ENCODE measurements around the gene EHD4.

DNA sequence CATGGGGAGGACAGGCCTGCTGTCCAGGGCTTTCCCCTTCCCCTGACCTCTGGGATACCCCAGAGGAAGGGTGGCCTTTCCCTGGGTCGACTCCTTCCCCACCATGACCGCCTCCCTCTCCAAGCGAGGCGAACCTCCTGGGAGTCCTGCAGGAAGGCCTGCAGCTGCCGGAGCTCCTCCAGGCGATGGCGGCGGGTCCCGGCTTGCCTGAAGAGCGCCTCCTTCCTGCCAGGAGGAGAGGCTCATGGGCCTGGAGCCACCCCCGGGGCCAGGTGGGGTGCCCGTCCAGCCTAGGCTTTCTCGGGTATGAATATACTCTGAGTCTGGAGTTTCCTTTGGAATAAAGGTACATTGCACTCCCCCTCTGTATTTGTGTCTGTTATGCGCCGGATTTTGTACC, 113.6 kb downstream of the EHD4 start:
- TF ChIP-seq, protein P1, sequence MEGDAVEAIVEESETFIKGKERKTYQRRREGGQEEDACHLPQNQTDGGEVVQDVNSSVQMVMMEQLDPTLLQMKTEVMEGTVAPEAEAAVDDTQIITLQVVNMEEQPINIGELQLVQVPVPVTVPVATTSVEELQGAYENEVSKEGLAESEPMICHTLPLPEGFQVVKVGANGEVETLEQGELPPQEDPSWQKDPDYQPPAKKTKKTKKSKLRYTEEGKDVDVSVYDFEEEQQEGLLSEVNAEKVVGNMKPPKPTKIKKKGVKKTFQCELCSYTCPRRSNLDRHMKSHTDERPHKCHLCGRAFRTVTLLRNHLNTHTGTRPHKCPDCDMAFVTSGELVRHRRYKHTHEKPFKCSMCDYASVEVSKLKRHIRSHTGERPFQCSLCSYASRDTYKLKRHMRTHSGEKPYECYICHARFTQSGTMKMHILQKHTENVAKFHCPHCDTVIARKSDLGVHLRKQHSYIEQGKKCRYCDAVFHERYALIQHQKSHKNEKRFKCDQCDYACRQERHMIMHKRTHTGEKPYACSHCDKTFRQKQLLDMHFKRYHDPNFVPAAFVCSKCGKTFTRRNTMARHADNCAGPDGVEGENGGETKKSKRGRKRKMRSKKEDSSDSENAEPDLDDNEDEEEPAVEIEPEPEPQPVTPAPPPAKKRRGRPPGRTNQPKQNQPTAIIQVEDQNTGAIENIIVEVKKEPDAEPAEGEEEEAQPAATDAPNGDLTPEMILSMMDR (conservative IDR thresholded peaks at IDR 0.05): no peak
- TF ChIP-seq ZFX (IDR thresholded peaks at IDR 0.05): no peak
